Endothelial cell of umbilical vein (primary cell): Measurements from ENCODE around the gene SPATA2L. TPM values are rescaled to one million over a fixed set of nuclear protein-coding genes. Genes with fewer than 3 reads are reported as not detected.

Experiments used
- BruUV-seq: library from RNA; stranded (reverse); fragments of 400-500 nt; replicated peaks from 2 replicates; lab custom pipeline; 2021; lab: Mats Ljungman, UMichigan
- CTCF ChIA-PET: fragments of 300-600, 350-600 bp; sonication (Branson Sonifier 250); formaldehyde crosslinking; loops from one replicate; lab custom pipeline; 2021; ENCODE audit warnings: antibody characterized with exemption, inconsistent platforms; lab: Charles Lee
- POLR2A ChIA-PET: fragments of 300-600, 350-600 bp; sonication (Branson Sonifier 250); formaldehyde crosslinking; loops from one replicate; lab custom pipeline; 2021; ENCODE audit warnings: antibody characterized with exemption, inconsistent platforms; lab: Charles Lee
- DNase-seq: peaks from one replicate; pipeline ENCODE4 v3.0.0-alpha.2; 2011; ENCODE audit warnings: low read depth, low spot score
- FAIRE-seq: peaks from 2 replicates; lab custom pipeline; 2011; peaks lifted over from hg19 to GRCh38; lab: Jason Lieb, UNC
- H2AFZ ChIP-seq: 2 replicates; pipeline ENCODE4 v1.6.0; 2012; ENCODE audit warnings: low read depth, low read length, control low read depth, inconsistent platforms
- H3K27ac ChIP-seq: 2 replicates; pipeline ENCODE4 v1.5.1; 2011; ENCODE audit warnings: low read depth, mild to moderate bottlenecking, control low read depth, low read length, moderate library complexity; ENCODE audit not compliant: insufficient read depth
- H3K27me3 ChIP-seq, 2 experiments: 2 replicates each; pipeline versions ENCODE4 v1.6.0 to v1.6.1; 2011; ENCODE audit warnings: low read length in 2 of 2, mixed read lengths in 1 of 2; ENCODE audit not compliant: control insufficient read depth in 2 of 2, insufficient read depth in 2 of 2
- H3K36me3 ChIP-seq, 2 experiments: 2 replicates in 1 of 2; 3 replicates in 1 of 2; pipeline ENCODE4 v1.5.1; 2011; ENCODE audit warnings: low read length in 2 of 2, mild to moderate bottlenecking in 1 of 2, moderate library complexity in 1 of 2; ENCODE audit not compliant: control insufficient read depth in 2 of 2, insufficient read depth in 2 of 2; ENCODE audit errors: extremely low read depth in 1 of 2
- H3K4me1 ChIP-seq: 3 replicates; pipeline ENCODE4 v1.5.1; 2011; ENCODE audit warnings: mild to moderate bottlenecking, low read length; ENCODE audit not compliant: control insufficient read depth, insufficient read depth; ENCODE audit errors: extremely low read depth
- H3K4me2 ChIP-seq: 2 replicates; pipeline ENCODE4 v1.6.1; 2011; ENCODE audit warnings: low read length, control low read depth, mixed read lengths; ENCODE audit not compliant: insufficient read depth
- H3K4me3 ChIP-seq, 3 experiments: fragments of 200-600 bp in 1 of 3; sonication (generic), shearing (Covaris generic) in 1 of 3; replicated peaks in 1 of 3; 2 replicates each; pipeline ENCODE4 v1.5.1; 2011 to 2016; ENCODE audit warnings: control low read depth in 3 of 3, low read length in 3 of 3, mild to moderate bottlenecking in 2 of 3, inconsistent platforms in 1 of 3, low read depth in 1 of 3, moderate library complexity in 1 of 3; ENCODE audit not compliant: insufficient read depth in 1 of 3
- H3K79me2 ChIP-seq: 2 replicates; pipeline ENCODE4 v1.6.0; 2012; ENCODE audit warnings: low read length, inconsistent platforms; ENCODE audit not compliant: control insufficient read depth, insufficient read depth
- H3K9ac ChIP-seq: replicated peaks from 2 replicates; pipeline ENCODE3; 2011; ENCODE audit warnings: low read length, control low read depth; ENCODE audit not compliant: insufficient read depth; ENCODE audit errors: extremely low read depth
- H3K9me1 ChIP-seq: replicated peaks from 3 replicates; pipeline ENCODE4 v1.6.0; 2011; ENCODE audit warnings: mild to moderate bottlenecking, low read length; ENCODE audit not compliant: control insufficient read depth, insufficient read depth; ENCODE audit errors: extremely low read depth
- H3K9me3 ChIP-seq: replicated peaks from 2 replicates; pipeline ENCODE4 v1.5.1; 2012; ENCODE audit warnings: low read length, inconsistent platforms; ENCODE audit not compliant: control insufficient read depth, insufficient read depth
- H4K20me1 ChIP-seq: replicated peaks from 2 replicates; pipeline ENCODE3; 2011; ENCODE audit warnings: mild to moderate bottlenecking, low read length; ENCODE audit not compliant: control insufficient read depth, insufficient read depth; ENCODE audit errors: extremely low read depth
- GATA2 ChIP-seq: IDR thresholded peaks from 2 replicates; pipeline ENCODE4 v1.7.0; 2011; ENCODE audit warnings: low read depth, mild to moderate bottlenecking, moderate library complexity, mixed read lengths, low read length; ENCODE audit not compliant: insufficient read length, insufficient read depth
- POLR2A ChIP-seq: IDR thresholded peaks from 2 replicates; pipeline ENCODE4 v1.6.1; 2012; ENCODE audit warnings: low read depth, mild to moderate bottlenecking, control low read depth, low read length
- POLR2AphosphoS5 ChIP-seq: IDR thresholded peaks from 2 replicates; pipeline ENCODE4 v1.6.1; 2012; ENCODE audit warnings: low read depth, mild to moderate bottlenecking, control low read depth, low read length, moderate library complexity; ENCODE audit not compliant: insufficient read depth
- dilution Hi-C: fragments of 300-500 bp; cut with MboI; formaldehyde crosslinking; loops from one replicate; pipeline ENCODE4 v1.15.0; 2019; ENCODE audit warnings: low sequenced_read_pairs; ENCODE audit not compliant: extremely low pct_ligation_motif_present
- intact Hi-C: fragments of 100-400 bp; cut with micrococcal nuclease; formaldehyde crosslinking; loops from one replicate; pipeline ENCODE4 v1.10.0; 2022
- polyA plus RNA-seq, 4 experiments: library from polyadenylated mRNA; depleted of rRNA in 3 of 4; stranded (reverse) in 3 of 4; unstranded in 1 of 4; fragments of >200 nt; gene quantifications; 2 replicates each; pipeline versions ENCODE4 v1.2.1 to v1.2.3, GENCODE V29; 2011 to 2012; ENCODE audit warnings: missing spikeins in 1 of 4
- total RNA-seq: library from RNA; stranded (reverse); gene quantifications from 2 replicates; pipeline ENCODE4 v1.2.3, GENCODE V29; 2021

The SPATA2L gene
- total and polyA plus RNA-seq, 2 donors (not counting 3 experiments of a cell fraction or from before 2014, with no cell fraction given) = 7.3 to 7.4 TPM

DNA sequence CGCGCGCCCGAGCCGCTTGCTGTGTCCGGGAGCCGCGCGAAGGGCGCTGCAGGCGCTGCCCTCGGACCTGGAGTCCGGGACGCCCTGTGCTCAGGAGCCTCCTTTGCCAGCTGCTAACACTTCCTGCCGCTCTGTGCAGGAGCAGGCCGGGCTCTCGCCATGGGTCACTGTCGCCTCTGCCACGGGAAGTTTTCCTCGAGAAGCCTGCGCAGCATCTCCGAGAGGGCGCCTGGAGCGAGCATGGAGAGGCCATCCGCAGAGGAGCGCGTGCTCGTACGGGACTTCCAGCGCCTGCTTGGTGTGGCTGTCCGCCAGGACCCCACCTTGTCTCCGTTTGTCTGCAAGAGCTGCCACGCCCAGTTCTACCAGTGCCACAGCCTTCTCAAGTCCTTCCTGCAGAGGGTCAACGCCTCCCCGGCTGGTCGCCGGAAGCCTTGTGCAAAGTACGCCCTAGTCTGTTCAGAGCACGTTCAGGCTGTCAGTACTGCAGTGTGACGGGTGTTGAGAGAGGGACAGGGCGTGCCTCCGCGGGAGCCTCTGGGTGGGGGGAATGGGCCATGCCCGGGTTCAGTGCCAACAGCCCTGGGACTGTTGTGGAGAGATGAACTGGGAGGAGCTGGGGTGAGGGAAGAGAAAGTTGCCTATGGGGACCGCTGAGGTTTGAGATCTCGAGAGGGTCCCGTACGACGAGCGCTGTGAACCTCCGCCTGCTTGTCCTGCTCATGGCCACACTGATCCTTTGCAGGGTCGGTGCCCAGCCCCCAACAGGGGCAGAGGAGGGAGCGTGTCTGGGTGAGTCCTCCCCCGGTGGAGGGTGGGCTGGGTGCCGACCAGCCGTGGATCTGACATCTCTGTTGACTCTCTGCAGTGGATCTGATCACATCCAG lies 21.1 kb upstream of the SPATA2L start:
- no peaks in the 10 kb centered on the region for H3K9me1 ChIP-seq
- TSS peak; percentile 2 for BruUV-seq
- H3K9me3 ChIP-seq = no peaks in the 10 kb centered on the region
- H3K79me2 ChIP-seq = peaks cover 33% of the 10 kb centered on the region
- FAIRE-seq = peak; percentile 82
- peak overlapping the region; percentile 57 to 76 (median 63) for H3K4me3 ChIP-seq
- H3K27me3 ChIP-seq = no peaks in the 10 kb centered on the region
- dilution Hi-C loops = no loop called here
- H3K4me1 ChIP-seq = peaks cover 36% of the 10 kb centered on the region
- H3K36me3 ChIP-seq = peaks cover 0 to 16% of the 10 kb centered on the region in 2 experiments
- H4K20me1 ChIP-seq = no peaks in the 10 kb centered on the region
- H3K27ac ChIP-seq = peak overlapping the region; percentile 95
- intact Hi-C loops = loop anchor here (1.0 to 10.0 kb wide), 5 partner anchors 22 to 200 kb away; partner anchors contain the start of genes CPNE7, FANCA and TUBB3
- peak; percentile 50 for DNase-seq
- POLR2A ChIA-PET = no interaction called here
- TF ChIP-seq GATA2 = no peak
- peak; percentile 22 for TF ChIP-seq POLR2A
- peak overlapping the region; percentile 62 for H3K4me2 ChIP-seq
- CTCF ChIA-PET = interaction anchor here (1.9 kb wide), 1 partner anchor 17 kb away, joined by 12 read pairs; no protein-coding TSS in a partner anchor
- H3K9ac ChIP-seq = peak overlapping the region; percentile 95
- H2AFZ ChIP-seq = no peak overlapping the region

DNA sequence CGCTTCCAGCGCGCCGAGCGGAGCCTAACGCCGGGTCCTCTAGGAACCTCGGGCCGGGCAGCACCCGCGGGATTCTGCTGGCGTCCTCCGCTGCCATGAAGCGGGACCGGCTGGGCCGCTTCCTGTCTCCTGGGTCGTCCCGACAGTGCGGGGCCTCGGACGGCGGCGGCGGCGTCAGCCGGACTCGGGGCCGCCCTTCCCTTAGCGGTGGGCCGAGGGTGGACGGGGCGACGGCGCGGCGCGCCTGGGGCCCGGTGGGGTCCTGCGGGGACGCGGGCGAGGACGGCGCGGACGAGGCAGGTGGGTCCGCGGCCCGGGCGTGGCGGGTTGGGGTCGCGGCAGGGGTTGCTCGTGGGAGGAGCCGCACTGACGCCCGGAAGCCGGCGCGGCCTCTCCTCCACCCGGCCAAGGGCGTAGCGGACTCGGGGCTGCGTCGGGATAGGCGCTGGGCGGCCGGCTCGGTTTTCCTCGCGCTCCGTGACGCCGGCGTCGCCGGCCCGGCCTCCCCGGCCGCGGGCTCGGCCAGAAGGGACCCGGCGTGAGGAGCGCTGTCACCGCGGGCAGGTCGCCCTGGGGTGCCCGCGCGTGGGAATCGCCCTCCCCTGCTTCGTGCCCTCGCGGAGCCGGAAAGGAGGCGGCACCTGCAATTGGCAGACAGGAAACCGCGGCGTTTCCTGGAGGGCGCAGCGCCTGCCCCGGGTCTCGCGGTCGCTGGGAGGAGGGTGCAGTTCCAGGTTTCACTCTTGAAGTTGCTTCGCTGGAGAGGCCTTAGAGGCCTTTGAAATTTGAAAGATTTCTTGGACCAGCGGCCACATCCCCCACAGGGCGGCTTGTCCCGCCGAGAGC lies 20.3 kb upstream of the SPATA2L start:
- DNase-seq (peak; percentile 70), FAIRE-seq (peak; percentile 78)
- BruUV-seq = no TSS peak
- H3K4me2 ChIP-seq = peak overlapping the region; percentile 62
- H3K9me1 ChIP-seq = no peaks in the 10 kb centered on the region
- H2AFZ ChIP-seq = no peak overlapping the region
- peaks cover 36% of the 10 kb centered on the region for H3K4me1 ChIP-seq
- ChIA-PET CTCF (no interaction called here), POLR2A (no interaction called here)
- intact Hi-C loops (loop anchor here (1.0 to 10.0 kb wide), 6 partner anchors 15 to 201 kb away; partner anchors contain the start of genes CPNE7, FANCA and TUBB3), dilution Hi-C loops (no loop called here)
- H3K36me3 ChIP-seq = peaks cover 0 to 11% of the 10 kb centered on the region in 2 experiments
- H3K79me2 ChIP-seq = peaks cover 28% of the 10 kb centered on the region
- TF ChIP-seq POLR2AphosphoS5 = peak; percentile 51
- no peak for TF ChIP-seq POLR2A
- peak overlapping the region; percentile 95 for H3K9ac ChIP-seq
- H4K20me1 ChIP-seq = no peaks in the 10 kb centered on the region
- H3K27me3 ChIP-seq = no peaks in the 10 kb centered on the region
- no peaks in the 10 kb centered on the region for H3K9me3 ChIP-seq
- H3K4me3 ChIP-seq = peak overlapping the region; percentile 57 to 76 (median 63)
- peak overlapping the region; percentile 95 for H3K27ac ChIP-seq
